Stomach (tissue), 4 donors: ENCODE data around the gene THOP1.

Experiments
- CTCF ChIP-seq, 7 experiments: fragments of 450-650 bp in 4 of 7; fragments of 200-600 bp in 3 of 7; sonication (generic) in 3 of 7; IDR thresholded peaks; one replicate each; pipeline ENCODE4 v1.5.1; 2016 to 2019; ENCODE audit warnings: antibody characterized with exemption in 7 of 7, control low read depth in 2 of 7, mild to moderate bottlenecking in 1 of 7
- POLR2A ChIP-seq, 4 donors: fragments of 450-650 bp; IDR thresholded peaks; one replicate each; pipeline ENCODE4 v1.6.1; 2016; ENCODE audit warnings: antibody characterized with exemption in 4 of 4, control low read depth in 2 of 4, mild to moderate bottlenecking in 1 of 4, moderate library complexity in 1 of 4
- POLR2AphosphoS5 ChIP-seq, 3 donors: sonication (generic); formaldehyde crosslinking; IDR thresholded peaks; one replicate each; pipeline ENCODE4 v1.6.1; 2016; ENCODE audit warnings: antibody characterized with exemption in 3 of 3

GRCh38 chr19:2800506-2800905 lies 15.2 kb downstream of the THOP1 start:
- no peak for TF ChIP-seq CTCF (IDR thresholded peaks at IDR 0.05)
- no peak for TF ChIP-seq POLR2A (IDR thresholded peaks at IDR 0.05)
- no peak for TF ChIP-seq POLR2AphosphoS5 (IDR thresholded peaks at IDR 0.05)
